Measurements from ENCODE around the gene NELFE.

Gene NELFE

GRCh38 chr6:31906122-31906521, 52.6 kb downstream of the NELFE start:
- H3K4me3 ChIP-seq (ENCODE audit: low read depth, low read length), result no peak overlapping the region
- no peak for TF ChIP-seq CTCF (IDR thresholded peaks at IDR 0.05; ENCODE audit: control insufficient read depth, extremely low read depth, insufficient read depth)
- DNase-seq (ENCODE audit: low read depth), result no peak

- DNase-seq (ENCODE audit: low read depth), result no peak
- TF ChIP-seq CTCF (IDR thresholded peaks at IDR 0.05; ENCODE audit: control insufficient read depth, extremely low read depth, insufficient read depth), result no peak
- no peak overlapping the region for H3K4me3 ChIP-seq (ENCODE audit: low read depth, low read length)
Measured at GRCh38 chr6:31905041-31905440, 53.7 kb downstream of the NELFE start.

GRCh38 chr6:31903957-31904356, 54.8 kb downstream of the NELFE start:
- no peak for TF ChIP-seq CTCF (IDR thresholded peaks at IDR 0.05; ENCODE audit: control insufficient read depth, extremely low read depth, insufficient read depth)
- no peak for DNase-seq (ENCODE audit: low read depth)
- H3K4me3 ChIP-seq (ENCODE audit: low read depth, low read length), result no peak overlapping the region

Data from LNCaP clone FGC (cell line).